DOHH2 (cell line): ENCODE data around the gene MYLIP.

ENCODE experiments used
- EZH2phosphoT487 ChIP-seq: fragments of 200-600 bp; sonication (generic); IDR thresholded peaks from 2 replicates; pipeline ENCODE4 v1.6.1; 2017; ENCODE audit warnings: borderline replicate concordance, mild to moderate bottlenecking, antibody characterized with exemption, low read length, moderate library complexity, mixed read lengths
- TF ChIP-seq, protein P1 (sequence below): fragments of 200-600 bp; sonication (generic); IDR thresholded peaks from one replicate; pipeline ENCODE4 v1.5.1; 2014; ENCODE audit warnings: antibody characterized with exemption, mild to moderate bottlenecking, low read depth, low read length; ENCODE audit not compliant: poor library complexity, severe bottlenecking

- TF ChIP-seq, protein P1, sequence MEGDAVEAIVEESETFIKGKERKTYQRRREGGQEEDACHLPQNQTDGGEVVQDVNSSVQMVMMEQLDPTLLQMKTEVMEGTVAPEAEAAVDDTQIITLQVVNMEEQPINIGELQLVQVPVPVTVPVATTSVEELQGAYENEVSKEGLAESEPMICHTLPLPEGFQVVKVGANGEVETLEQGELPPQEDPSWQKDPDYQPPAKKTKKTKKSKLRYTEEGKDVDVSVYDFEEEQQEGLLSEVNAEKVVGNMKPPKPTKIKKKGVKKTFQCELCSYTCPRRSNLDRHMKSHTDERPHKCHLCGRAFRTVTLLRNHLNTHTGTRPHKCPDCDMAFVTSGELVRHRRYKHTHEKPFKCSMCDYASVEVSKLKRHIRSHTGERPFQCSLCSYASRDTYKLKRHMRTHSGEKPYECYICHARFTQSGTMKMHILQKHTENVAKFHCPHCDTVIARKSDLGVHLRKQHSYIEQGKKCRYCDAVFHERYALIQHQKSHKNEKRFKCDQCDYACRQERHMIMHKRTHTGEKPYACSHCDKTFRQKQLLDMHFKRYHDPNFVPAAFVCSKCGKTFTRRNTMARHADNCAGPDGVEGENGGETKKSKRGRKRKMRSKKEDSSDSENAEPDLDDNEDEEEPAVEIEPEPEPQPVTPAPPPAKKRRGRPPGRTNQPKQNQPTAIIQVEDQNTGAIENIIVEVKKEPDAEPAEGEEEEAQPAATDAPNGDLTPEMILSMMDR = no peak
- TF ChIP-seq EZH2phosphoT487 = no peak
Measured at GRCh38 chr6:16179063-16179462, 50.2 kb downstream of the MYLIP start.
